ENCODE results near the gene EPAS1. TPM values are rescaled to one million over a fixed set of nuclear protein-coding genes. Genes with fewer than 3 reads are reported as not detected.

The EPAS1 gene
- total and polyA plus RNA-seq, 2 of the 8 experiments (the other 6 are each of a cell fraction or from before 2014, with no cell fraction given), result 2.0 to 4.9 TPM

DNA sequence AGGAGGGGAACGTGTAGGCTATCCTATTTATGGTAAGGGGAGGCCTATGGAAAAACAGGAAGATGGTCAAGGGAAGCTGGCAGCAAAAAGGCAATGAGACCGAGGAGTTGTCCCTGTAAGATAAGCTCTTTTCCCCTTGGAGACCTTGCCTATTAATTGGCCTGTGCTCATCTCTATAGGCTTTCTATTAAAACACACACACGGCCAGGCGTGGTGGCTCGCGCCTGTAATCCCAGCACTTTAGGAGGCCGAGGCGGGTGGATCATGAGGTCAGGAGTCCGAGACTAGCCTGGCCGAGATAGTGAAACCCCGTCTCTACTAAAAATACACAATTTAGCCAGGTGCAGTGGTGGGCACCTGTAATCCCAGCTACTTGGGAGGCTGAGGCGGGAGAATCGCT is 32.1 kb downstream of the EPAS1 start:
- no peak overlapping the region for H3K27ac ChIP-seq (ENCODE audit: low read depth, low read length)
- no peak overlapping the region for H3K4me3 ChIP-seq (ENCODE audit: extremely low read depth in 1 of 4, insufficient read depth in 2 of 4, low read depth in 3 of 4, low read length in 4 of 4)
- H4K91ac ChIP-seq (replicated peaks; ENCODE audit: insufficient read length, low read length), result no peak overlapping the region
- H3K4me1 ChIP-seq (replicated peaks in 1 of 4; ENCODE audit: control insufficient read depth in 3 of 4, insufficient read depth in 4 of 4, low read length in 3 of 4), result peaks cover 0 to 7% (median 2%) of the 10 kb centered on the region in 4 experiments; a peak in 4 of 7 replicates
- no peak overlapping the region for H3K14ac ChIP-seq (ENCODE audit: insufficient read length)
- no peaks in the 10 kb centered on the region for H3K23me2 ChIP-seq (ENCODE audit: low read depth, low read length)
- no peak overlapping the region for H3K23ac ChIP-seq (ENCODE audit: insufficient read length)
- WGBS, 2 experiments (ENCODE audit: extremely low coverage in 1 of 2, insufficient coverage in 1 of 2, insufficient read length in 1 of 2, insufficient replicate concordance in 2 of 2, low coverage in 1 of 2, low lambda C conversion rate in 2 of 2, missing lambda C conversion rate in 1 of 2), result 92% methylated on average over 13 of the region's 13 CpGs; no CpG with 5 or more reads in 1 of the 2 experiments
- no peaks in the 10 kb centered on the region for H4K20me1 ChIP-seq (replicated peaks in 1 of 2; ENCODE audit: control insufficient read depth in 1 of 2, insufficient read depth in 2 of 2, low read length in 2 of 2)
- no peak for TF ChIP-seq CBX8 (IDR thresholded peaks at IDR 0.05; ENCODE audit: borderline replicate concordance, low read depth, low read length)
- TF ChIP-seq SIRT6 (IDR thresholded peaks at IDR 0.05; ENCODE audit: low read length), result no peak
- no peak for TF ChIP-seq EGR1 (IDR thresholded peaks at IDR 0.05; ENCODE audit: borderline replicate concordance, low read depth, low read length)
- TF ChIP-seq CBX5 (IDR thresholded peaks at IDR 0.05; ENCODE audit: low read depth, low read length), result no peak
- no peak for TF ChIP-seq RXRA (IDR thresholded peaks at IDR 0.05; ENCODE audit: insufficient read depth, low read depth, low read length)
- no peak overlapping the region for H3K9ac ChIP-seq (replicated peaks in 1 of 4; ENCODE audit: extremely low read depth in 1 of 4, low read depth in 3 of 4, low read length in 3 of 4)
- no peak overlapping the region for H3K18ac ChIP-seq (ENCODE audit: extremely low read depth, low read length)
- ChIA-PET CTCF (ENCODE audit: partially characterized antibody) (interaction anchor here (0.6 to 2.5 kb wide), 5 partner anchors 23 to 251 kb away, joined by 4 to 12 read pairs (median 6); no protein-coding TSS in a partner anchor), POLR2A (ENCODE audit: partially characterized antibody) (interaction anchor here (0.6 to 1.1 kb wide), 2 partner anchors 11 to 247 kb away, joined by 3 read pairs; no protein-coding TSS in a partner anchor)
- H2BK12ac ChIP-seq (ENCODE audit: low read depth, low read length), result no peak overlapping the region
- no peak overlapping the region for H2BK5ac ChIP-seq (ENCODE audit: low read depth, low read length)
- H3K79me2 ChIP-seq (ENCODE audit: control insufficient read depth in 1 of 2, insufficient read depth in 2 of 2, low read length in 2 of 2), result no peaks in the 10 kb centered on the region
- H3K79me1 ChIP-seq (ENCODE audit: low read depth, low read length), result no peaks in the 10 kb centered on the region
- no peak overlapping the region for H3K4me2 ChIP-seq (ENCODE audit: insufficient read depth in 1 of 2, low read depth in 2 of 2, low read length in 2 of 2)
- DNase-seq (ENCODE audit: low read depth in 1 of 2, low spot score in 2 of 2) (no peak), FAIRE-seq (no peak)
- H4K8ac ChIP-seq (ENCODE audit: extremely low read depth, insufficient read depth, low read length), result no peak overlapping the region
- H2AK5ac ChIP-seq (ENCODE audit: low read depth, low read length), result no peak overlapping the region
- no peak overlapping the region for H4K5ac ChIP-seq (ENCODE audit: insufficient read length, low read depth, low read length)
- H3K36me3 ChIP-seq (ENCODE audit: control insufficient read depth in 2 of 4, insufficient read depth in 4 of 4, low read length in 3 of 4), result no peaks in the 10 kb centered on the region
- no peak overlapping the region for H2AFZ ChIP-seq (ENCODE audit: low read length)
- H3K56ac ChIP-seq (replicated peaks; ENCODE audit: insufficient read length, low read depth, low read length), result no peak overlapping the region
- H3K9me3 ChIP-seq (ENCODE audit: insufficient read depth in 2 of 2, low read depth in 1 of 2, low read length in 1 of 2), result no peaks in the 10 kb centered on the region
- H3K27me3 ChIP-seq (replicated peaks in 1 of 4; ENCODE audit: control insufficient read depth in 3 of 4, extremely low read depth in 1 of 4, insufficient read depth in 3 of 4, low read length in 3 of 4), result no peaks in the 10 kb centered on the region; a peak in 2 of 7 replicates
- no peak overlapping the region for H2BK15ac ChIP-seq (ENCODE audit: low read length)
- H3K4ac ChIP-seq (replicated peaks; ENCODE audit: insufficient read length, low read depth, low read length), result no peak overlapping the region
- no peak overlapping the region for H2BK120ac ChIP-seq (replicated peaks; ENCODE audit: low read depth, low read length)
- no peak overlapping the region for H2BK20ac ChIP-seq (ENCODE audit: low read length)
